HG03457 (cell line): ENCODE data around the gene ABLIM3.
"Not testable (repeated sequence)": the region's sequence is repeated elsewhere in the genome, so short reads cannot be mapped to it uniquely, and the experiment has no call there.

ENCODE experiments used
- ATAC-seq: cut with Tn5 transposase; IDR thresholded peaks from one replicate; pipeline ENCODE4 v1.9.1; 2021; ENCODE audit warnings: moderate number of reproducible peaks; ENCODE audit not compliant: unreplicated experiment

The ABLIM3 gene

DNA sequence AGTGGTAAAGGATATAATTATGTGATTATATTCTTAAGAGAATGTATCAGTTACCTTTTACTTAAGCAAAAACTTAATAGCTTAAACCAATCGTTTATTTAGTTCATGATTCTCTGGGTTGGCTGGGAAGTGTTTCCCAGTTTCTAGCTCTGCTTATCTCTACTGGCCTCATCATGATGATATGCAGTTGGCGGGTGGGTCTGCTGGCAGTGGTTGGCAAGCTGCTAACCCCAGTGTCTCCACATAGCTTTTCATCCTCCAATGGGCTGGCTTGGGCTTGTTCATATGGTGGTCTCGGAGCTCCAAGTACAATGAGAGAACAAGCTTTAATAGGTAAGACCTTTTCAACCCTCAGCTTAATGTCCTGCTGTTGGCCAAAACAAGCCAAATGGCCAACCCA lies 43.8 kb downstream of the ABLIM3 start:
- ATAC-seq, result no peak

DNA sequence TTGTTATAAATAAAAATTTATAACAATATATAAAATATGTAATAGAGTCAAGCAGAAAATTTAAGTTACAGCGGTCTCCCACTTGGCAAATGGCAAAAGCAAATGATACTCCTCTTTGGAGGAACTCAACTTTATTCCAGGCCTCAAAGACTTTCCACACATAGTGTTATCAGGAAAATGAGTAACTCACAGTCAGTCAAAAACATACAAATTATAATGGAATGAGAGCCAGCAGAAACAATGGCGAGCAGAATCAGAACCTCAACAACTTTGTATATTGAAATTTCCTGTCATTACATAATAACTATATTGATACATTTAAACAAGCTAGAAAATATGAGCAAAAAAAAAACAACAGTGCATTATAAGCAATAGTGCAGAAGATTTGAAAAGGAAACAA lies 45.2 kb downstream of the ABLIM3 start:
- ATAC-seq, result no peak

DNA sequence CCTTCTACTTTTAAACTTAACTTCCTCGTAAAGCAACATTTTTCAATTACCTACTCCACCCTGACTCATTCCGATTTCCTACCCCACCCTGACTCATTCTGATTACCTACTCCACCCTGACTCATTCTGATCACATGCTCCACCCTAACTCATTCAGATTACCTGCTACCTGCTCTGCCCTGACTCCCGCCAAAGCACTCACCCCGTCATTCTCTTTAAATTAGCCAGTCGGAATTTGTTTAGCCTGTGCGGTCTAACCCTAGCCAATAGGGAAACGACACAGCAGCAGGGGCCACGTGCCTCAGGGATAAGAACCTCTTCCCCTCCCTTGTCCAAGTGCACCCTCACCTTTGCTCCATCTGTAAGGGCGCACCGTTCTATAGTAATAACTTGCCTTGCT lies 46.3 kb downstream of the ABLIM3 start:
- ATAC-seq, result not testable (repeated sequence)

DNA sequence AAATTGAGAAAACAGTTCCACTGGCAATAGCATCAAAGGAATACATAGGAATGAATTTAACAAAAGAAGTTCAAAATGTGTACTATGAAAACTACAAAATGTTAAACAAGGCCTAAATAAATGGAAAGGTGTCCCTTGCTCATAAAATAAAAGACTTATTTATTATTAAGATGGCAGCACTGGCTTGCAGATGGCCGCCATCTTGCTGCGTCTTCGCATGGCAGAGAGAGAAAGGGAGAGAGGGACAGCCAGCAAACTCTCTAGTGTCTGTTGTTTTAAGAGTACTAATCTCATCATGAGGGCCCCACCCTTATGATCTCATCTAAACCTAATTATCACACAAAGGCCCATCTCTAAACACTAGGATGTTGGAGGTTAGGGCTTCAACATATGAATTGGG lies 47.1 kb downstream of the ABLIM3 start:
- ATAC-seq, result no peak

DNA sequence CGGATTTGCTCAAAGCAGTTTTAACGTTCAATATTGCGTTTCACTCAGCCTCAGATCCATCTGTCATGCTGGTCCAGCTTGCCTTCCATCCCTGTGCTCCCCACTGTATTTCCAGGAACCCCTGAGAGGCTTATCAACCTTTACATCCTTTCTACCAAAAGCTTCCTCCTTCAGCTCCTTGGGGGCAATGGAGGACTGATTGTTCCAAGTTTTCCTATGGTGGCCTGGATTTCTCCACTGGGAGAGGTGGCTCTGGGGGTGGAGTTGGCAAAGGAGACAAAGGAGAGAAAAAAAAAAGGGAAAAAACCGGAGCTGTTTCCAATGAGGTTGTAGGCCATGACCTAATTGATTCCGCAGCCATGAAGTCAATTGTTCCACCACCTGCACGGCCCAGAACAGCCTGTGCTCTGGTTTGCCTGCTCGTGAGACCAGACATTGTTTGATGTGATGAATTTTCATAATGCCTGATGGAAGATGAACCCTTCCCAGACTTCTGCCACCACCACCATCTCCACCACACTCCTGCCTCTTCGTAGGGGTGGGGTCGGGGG lies 54.1 kb downstream of the ABLIM3 start:
- no peak for ATAC-seq

DNA sequence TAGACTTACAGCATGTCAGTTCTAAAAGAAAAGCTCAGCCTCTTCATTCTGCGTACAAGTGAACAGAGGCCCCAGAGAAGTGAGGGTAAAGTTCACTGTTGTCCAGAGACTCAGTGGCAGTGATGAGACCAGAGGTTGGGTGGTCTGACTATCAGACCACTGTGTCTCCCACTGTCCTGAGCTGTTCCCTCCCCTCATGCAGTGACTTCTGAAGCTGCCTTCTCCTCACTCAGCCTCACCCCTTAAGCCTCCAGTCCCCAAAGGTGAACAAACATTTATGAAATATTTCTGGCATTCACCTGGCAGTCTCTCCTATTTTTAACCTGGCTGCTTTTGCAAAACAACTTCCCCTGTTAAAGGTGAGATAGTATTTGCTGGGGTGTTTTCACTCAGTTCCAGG lies 54.7 kb downstream of the ABLIM3 start:
- ATAC-seq, result no peak

DNA sequence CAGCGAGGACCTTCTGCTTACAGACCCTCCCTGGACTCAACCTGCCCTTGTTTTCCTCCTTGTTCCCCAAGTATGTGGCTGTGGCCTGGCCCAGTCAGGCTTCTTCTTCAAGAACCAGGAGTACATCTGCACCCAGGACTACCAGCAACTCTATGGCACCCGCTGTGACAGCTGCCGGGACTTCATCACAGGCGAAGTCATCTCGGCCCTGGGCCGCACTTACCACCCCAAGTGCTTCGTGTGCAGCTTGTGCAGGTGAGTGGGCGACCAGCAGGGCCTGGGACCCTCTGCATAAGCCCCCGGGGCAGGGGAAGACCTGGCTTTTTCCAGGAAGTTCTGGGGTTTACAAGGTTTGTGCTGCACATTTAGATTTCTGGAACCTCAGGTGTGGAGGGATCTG lies 56.9 kb downstream of the ABLIM3 start:
- ATAC-seq, result no peak

DNA sequence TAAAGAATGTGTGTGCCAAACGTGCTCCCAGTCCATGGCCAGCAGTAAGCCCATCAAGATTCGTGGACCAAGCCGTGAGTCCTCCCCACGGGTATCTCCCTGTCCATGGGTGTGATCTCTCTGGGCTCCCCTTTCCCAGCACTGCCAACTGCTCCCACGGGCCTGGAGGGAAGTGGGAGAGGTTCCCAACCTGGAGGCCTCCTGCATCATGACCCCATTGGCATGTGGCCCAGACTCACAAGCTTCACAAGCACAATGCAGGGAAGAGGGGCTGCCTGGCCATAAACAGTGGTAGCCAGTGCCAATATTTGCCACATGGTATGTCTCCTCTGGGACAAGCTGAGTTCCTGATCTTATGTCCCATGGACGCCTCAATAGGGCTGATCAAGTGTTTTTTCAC lies 59.1 kb downstream of the ABLIM3 start:
- ATAC-seq, result no peak

DNA sequence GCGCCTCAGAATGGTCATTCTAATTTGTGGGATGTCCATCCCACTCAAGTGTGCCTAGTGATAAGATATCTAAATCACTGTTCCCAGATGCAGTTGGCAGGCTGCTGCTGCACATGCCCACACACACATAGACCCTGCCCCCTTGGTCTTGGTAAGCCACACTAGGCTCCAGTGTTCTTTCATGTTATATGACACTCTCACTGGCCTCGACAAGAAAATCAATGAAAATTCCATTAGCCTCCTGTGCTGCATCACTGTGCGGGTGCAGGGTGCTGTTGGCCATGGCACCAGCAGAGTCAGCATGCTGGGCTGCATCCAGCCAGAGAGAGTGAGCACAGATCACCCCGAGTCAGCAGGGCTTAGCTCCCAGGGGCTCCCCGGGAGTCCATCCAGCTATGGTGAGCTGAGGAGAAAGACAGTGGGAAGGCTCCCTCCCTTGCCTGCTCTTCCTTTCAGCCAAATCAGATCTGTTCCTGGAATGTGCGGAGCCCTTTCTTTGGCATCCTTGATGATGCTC lies 59.9 kb downstream of the ABLIM3 start:
- no peak for ATAC-seq

DNA sequence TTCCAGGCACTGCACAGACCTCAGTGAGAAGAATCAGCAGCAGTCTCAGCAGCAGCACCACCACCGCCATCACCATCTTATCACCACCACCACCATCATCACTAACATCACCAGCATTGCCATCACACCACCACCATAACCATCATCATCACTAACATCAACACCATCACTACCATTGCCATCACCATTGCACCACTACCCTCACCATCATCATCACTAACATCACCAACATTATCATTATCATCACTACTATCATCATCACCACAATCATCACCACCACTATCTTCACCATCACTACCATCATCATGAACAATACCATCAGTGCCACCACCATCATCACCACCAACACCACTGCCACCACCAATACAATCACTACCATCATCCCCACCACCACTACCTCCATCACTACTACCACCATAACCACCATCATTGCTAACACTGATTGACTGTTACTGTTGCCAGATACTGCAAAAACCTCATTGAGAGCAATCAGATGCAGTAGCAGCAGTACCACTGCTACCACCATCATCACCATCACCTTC lies 61.7 kb downstream of the ABLIM3 start:
- no peak for ATAC-seq

DNA sequence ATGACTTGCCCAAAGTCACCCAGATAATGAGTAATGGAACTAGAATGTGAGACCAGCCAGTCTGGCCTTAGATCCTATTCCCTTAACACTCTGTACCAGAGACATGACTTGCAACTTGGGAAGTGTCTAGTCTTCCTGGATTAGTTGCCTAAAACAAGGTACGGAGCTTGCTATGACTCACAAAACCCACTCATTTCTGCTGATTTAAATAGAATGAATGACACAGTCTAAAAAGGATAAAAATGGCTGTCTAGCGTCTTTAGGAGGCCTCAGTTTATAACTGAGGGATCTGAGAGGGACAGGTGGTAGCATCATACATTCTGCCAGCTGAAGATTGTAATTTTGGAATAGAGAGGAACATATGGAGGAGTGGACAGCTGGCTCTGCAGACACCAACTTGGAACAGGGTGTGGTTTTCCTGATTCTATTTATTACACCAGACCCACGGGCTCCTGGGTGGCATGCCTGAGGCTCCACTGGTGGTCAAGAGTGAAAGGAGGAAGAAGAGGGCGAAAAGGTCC lies 62.7 kb downstream of the ABLIM3 start:
- ATAC-seq, result no peak

DNA sequence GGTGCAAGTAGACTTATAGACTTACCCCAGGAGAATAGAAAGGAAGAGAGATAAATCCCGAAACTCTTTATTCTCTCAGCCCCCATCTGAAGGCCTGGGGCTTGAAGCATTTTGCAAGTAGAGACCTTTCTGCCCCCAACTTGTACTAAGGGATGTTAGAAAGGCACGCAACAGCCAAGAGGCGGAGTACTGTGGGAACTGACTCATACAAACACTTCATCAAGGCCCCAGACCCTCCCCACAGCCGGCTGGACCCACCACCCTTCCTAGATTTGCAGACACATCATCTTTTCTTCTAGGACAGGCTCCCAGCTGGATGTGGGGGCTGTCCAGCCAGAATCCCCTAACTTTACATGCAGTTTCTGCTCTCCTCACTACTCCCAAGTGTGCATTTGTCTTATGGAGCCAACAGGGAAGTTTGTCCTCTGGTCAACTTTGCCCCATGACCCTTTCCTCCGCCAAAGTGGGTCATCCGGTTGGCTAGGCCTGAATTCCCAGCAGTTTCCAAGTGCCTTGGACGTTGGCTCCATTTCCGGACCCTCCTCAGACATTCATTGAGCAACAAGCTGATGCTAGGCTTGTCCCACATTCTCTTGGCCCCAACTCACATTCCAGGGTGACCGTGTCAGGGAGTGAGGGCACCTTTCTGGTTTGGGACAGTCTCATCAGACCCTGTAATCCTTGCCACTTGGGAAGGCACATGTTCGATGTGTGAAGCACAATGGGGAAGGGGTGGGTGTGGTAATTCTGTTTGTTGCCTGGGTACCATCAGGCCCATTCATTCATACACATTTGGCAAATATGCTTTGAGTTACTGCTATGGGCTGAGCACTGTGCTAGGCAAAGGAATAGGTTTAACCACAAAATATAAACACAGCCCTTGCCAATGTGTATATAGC lies 64.6 kb downstream of the ABLIM3 start:
- no peak for ATAC-seq

DNA sequence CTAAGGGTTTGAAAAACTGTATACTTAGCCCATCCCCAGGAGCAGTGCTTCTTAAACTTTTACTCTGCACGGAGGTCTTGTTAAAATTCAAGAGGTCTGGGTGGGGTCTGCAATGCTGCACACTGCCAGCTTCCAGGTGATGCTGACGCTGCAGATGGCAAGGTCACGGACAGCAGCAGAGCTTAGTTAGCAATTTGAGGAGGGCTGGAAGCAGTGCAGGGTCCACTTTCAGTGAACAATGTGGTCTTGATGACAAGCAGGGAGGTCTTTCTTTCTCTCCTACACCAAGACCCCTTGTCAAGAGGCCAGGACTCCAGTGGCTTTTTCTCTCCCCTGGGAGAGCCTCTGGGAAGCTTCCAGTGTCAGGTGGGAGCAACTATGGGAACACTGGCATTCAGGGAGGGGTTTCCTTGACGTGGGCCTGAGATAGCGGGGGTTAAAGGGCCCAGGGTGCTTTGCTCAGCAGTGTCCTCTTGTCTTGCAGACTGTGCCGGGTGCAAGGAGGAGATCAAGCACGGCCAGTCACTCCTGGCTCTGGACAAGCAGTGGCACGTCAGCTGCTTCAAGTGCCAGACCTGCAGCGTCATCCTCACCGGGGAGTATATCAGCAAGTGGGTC lies 65.3 kb downstream of the ABLIM3 start:
- ATAC-seq, result no peak

DNA sequence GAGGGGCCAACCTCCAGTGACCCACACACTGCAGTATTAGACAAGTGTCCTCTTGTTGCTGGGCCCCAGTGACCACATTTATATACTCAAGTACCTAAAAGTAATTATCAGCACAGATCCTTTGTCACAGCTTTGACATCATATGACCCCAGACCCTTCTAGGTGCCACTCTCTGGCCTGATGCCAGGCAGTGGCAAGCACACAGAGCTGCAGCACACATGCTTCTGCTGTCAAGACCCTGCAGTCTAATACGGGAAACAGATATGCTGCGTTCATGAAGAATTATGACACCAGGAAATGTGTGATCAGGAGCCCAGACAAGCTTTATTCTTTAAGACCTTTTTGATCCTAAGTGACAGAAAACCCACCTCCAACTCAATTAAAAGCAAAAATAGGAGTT lies 66.5 kb downstream of the ABLIM3 start:
- ATAC-seq, result no peak

DNA sequence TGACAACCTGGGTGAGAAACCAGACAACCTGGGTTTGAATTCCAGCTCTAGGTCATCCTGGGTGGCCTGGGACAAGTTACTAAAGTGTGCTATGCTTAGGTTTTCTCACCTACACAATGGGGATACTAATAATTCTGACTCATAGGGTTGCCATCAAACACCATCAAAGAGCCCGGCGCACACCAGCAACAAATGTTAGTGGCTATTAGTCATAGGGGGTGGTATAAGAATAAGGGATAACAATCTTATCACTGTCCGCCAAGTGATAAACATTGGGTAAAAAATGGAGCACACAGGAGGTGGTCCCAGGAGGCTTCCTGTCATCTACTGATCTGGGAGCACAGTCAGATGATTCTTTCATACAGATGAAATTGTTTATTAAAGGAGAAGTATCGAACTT lies 68.9 kb downstream of the ABLIM3 start:
- ATAC-seq, result no peak

DNA sequence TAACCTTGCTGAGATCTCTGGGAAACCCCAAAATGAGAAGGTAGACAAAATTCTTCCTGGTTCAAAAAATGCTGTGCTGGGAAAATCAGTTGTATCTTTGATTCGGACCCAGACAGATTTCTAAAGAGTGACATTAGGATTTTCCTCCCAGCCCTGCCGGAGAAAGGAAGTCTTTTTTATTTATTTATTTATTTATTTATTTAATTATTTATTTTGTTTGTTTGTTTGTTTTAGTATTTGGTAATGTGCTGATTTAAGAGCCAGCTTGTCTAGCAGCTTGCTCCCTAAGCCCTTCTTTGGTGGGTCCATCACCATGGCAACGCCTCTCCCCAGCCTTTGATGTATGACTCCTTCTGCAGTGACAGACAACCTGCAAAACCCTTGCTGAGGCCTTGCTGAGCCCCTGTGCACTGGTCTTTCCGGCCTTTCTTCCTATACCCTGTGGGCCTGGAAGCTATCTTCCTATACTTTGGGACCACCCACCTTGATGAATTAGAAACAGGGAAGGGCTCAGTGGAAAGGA lies 69.7 kb downstream of the ABLIM3 start:
- ATAC-seq, result no peak

DNA sequence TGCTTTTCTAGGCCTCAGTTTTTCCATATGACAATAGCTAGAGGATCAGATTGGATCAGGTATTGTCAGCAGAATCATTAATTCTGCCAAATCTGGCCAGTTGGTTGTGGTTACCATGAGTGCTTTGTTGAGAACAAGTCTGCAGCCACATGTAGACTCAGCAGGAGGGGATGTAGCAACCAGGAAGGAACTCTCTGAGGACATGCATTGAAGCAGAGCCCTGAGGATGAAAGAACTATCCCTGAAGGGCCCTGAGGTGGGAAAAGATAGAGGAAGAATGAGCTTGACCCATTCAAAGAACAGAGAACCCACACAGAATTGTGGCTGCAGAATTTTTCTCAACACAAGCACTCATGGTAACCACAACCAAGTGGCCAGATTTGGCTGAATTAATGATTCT lies 70.3 kb downstream of the ABLIM3 start:
- no peak for ATAC-seq

DNA sequence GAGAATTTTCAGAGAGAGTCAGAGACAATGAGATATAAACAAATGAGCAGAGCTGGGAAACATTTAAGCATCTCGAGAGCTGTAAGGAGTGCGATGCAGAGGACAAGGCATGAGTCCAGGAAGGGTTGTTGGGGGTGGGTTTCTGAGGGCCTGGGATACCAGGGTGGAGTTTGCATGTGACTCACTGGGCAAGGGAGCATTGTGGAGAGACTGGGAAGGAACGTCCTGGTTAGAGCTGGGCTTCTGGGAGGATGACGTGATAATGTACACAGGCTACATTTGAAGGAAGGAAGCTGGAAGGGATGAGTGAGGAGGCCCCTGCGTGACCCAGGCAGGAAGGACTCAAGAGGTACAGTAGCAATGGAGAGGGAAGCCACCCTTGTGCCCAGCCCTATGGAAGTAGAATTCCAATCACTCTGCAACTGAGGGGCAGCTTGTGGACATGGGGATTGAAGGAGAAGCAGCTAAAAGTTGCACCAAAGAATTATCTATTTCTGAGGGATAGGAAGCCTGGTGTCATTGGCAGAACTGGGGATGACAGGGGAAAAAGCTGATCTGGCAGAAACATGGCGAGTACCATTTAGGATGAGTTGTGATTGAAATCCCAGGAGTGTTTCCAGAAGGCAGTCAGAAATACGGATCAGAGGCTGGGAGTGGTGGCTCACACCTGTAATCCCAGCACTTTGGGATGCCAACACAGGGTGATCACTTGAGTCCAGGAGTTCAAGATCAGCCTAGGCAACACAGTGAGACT lies 71.1 kb downstream of the ABLIM3 start:
- no peak for ATAC-seq

DNA sequence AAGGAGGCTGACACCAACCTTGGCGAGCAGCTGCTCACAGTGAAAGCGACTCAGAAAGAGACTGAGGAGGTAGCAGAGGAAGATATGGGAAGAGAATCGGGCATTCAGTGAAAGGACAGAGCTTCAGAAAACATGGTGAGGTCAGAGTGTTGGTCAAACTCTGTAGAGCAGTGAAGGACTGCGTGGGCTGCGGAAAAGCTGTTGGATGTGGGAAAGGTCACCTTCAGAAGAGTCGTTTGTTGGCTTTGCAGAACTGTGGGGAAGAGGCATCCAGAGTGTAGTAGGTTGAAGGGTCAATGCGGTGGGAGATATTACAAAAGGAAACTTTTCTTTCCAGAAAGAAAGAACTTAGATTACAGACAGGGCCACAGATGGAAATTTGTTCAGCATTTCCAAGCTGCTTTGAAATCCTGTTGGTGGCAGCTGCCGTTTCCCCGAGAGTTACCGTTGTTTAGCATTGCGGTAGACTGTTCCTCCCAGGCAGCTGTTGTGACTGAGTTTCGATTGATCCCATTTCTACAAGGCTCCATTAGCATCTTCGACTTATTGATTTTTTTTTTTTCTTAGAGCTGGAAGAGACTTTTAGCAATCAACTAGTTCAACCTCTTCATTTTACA lies 72.1 kb downstream of the ABLIM3 start:
- ATAC-seq, result no peak

DNA sequence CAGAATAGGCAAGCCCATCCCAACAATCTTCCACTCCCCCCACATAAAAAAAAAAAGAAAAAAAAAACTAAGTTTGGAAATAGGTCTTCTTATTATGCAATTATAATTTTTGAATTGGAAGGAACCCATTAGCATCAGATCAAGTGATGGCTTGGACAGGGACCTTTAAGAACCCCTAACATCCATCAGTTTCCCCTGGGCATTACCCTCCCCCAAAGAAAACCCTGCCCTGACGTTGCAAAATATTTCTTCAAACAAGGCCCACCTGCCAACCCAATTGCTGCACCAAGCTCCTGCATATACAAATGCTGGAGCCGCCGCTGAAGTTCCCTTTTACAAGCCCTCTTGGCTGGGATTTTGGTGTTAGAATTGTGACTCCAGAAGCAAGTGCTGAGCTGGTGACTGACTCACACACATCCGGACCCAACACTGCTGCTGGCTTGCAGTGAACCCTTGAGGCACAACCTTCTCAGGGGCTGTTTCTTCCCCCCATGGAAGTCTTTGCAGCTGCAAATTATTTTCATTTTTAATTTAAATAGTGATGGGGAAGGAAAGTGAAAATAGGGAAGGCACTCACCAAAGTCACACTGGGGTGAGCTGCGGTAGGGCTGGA lies 74.3 kb downstream of the ABLIM3 start:
- ATAC-seq, result no peak
